Activated CD4-positive, alpha-beta T cell treated with anti-CD3 and anti-CD28 coated beads for 36 hours (primary cell): ENCODE data around the gene KRT6B. TPM values are rescaled to one million over a fixed set of nuclear protein-coding genes. Genes with fewer than 3 reads are reported as not detected.
"Not testable (repeated sequence)": the region's sequence is repeated elsewhere in the genome, so short reads cannot be mapped to it uniquely, and the experiment has no call there.

Experiments used
- ATAC-seq: fragments of 200-7000 bp; cut with Tn5 transposase; one replicate; pipeline ENCODE4 v1.10.0; 2021; ENCODE audit warnings: mild to moderate bottlenecking, moderate library complexity
- CTCF ChIA-PET: fragments of 350-600 bp; sonication (Branson Sonifier 250); formaldehyde crosslinking; loops from one replicate; lab custom pipeline; 2021; ENCODE audit warnings: antibody characterized with exemption; lab: Charles Lee
- POLR2A ChIA-PET: fragments of 350-600 bp; sonication (Branson Sonifier 250); formaldehyde crosslinking; loops from one replicate; lab custom pipeline; 2021; ENCODE audit warnings: antibody characterized with exemption, inconsistent platforms; lab: Charles Lee
- DNase-seq: peaks from one replicate; pipeline ENCODE4 v3.0.0-alpha.2; 2020
- H3K27ac Mint-ChIP-seq: one replicate; pipeline ENCODE4 v1.8.0; 2021; ENCODE audit warnings: mixed read lengths
- H3K27me3 Mint-ChIP-seq: one replicate; pipeline ENCODE4 v1.8.0; 2021; ENCODE audit warnings: mixed read lengths
- H3K36me3 Mint-ChIP-seq: one replicate; pipeline ENCODE4 v1.8.0; 2021; ENCODE audit warnings: low read depth, mixed read lengths
- H3K4me1 Mint-ChIP-seq: one replicate; pipeline ENCODE4 v1.8.0; 2021; ENCODE audit warnings: mixed read lengths
- H3K4me3 Mint-ChIP-seq: one replicate; pipeline ENCODE4 v1.8.0; 2021; ENCODE audit warnings: mild to moderate bottlenecking, moderate library complexity, mixed read lengths
- H3K9me3 Mint-ChIP-seq: one replicate; pipeline ENCODE4 v1.8.0; 2021; ENCODE audit warnings: low read depth, mixed read lengths
- intact Hi-C, 2 experiments: fragments of 100-400 bp; cut with DNase I in 1 of 2; cut with micrococcal nuclease in 1 of 2; formaldehyde crosslinking; loops; one replicate each; pipeline versions ENCODE4 v1.14.2 to v1.15.1; 2022 to 2024; cut with DNase I, micrococcal nuclease
- total RNA-seq, 2 experiments: library from RNA; stranded (reverse); gene quantifications; one replicate each; pipeline ENCODE4 v1.2.3, GENCODE V29; 2021

The KRT6B gene
- total RNA-seq, 2 experiments from 2014 or later, result not detected

GRCh38 chr12:52464897-52465296 lies 13.0 kb upstream of the KRT6B start:
- CTCF ChIA-PET, result interaction anchor here (0.5 to 0.7 kb wide), 2 partner anchors 91 to 155 kb away, joined by 3 read pairs; no protein-coding TSS in a partner anchor

GRCh38 chr12:52461693-52462092 lies 9.7 kb upstream of the KRT6B start:
- no peak overlapping the region for H3K27ac Mint-ChIP-seq
- ChIA-PET CTCF (no interaction called here), POLR2A (no interaction called here)
- H3K9me3 Mint-ChIP-seq, result no peaks in the 10 kb centered on the region
- H3K27me3 Mint-ChIP-seq, result peaks cover 14% of the 10 kb centered on the region
- no peaks in the 10 kb centered on the region for H3K4me1 Mint-ChIP-seq
- no peaks in the 10 kb centered on the region for H3K36me3 Mint-ChIP-seq
- no peak for DNase-seq
- intact Hi-C loops, result no loop called here
- ATAC-seq, result no peak
- H3K4me3 Mint-ChIP-seq, result no peak overlapping the region

More at GRCh38 chr12:52464897-52465296, 13.0 kb upstream of the KRT6B start:
- intact Hi-C loops, result no loop called here
- Mint-ChIP-seq H3K4me1 (no peaks in the 10 kb centered on the region), H3K4me3 (no peak overlapping the region), H3K27me3 (peaks cover 12% of the 10 kb centered on the region), H3K9me3 (no peaks in the 10 kb centered on the region), H3K27ac (no peak overlapping the region), H3K36me3 (no peaks in the 10 kb centered on the region)
- ATAC-seq (no peak), DNase-seq (no peak)
- POLR2A ChIA-PET, result no interaction called here

- ChIA-PET CTCF (interaction anchor here (0.7 kb wide), 1 partner anchor 422 kb away, joined by 3 read pairs; no protein-coding TSS in a partner anchor), POLR2A (no interaction called here)
- intact Hi-C loops, result no loop called here
- Mint-ChIP-seq H3K4me3 (no peak overlapping the region), H3K27ac (no peak overlapping the region), H3K4me1 (peaks cover 4% of the 10 kb centered on the region), H3K9me3 (no peaks in the 10 kb centered on the region), H3K27me3 (peaks cover 7% of the 10 kb centered on the region), H3K36me3 (no peaks in the 10 kb centered on the region)
- ATAC-seq (no peak), DNase-seq (no peak)
Observed at GRCh38 chr12:52458861-52459260, 6.9 kb upstream of the KRT6B start.

- Mint-ChIP-seq H3K9me3 (no peaks in the 10 kb centered on the region), H3K27ac (no peak overlapping the region), H3K4me3 (no peak overlapping the region), H3K4me1 (peaks cover 4% of the 10 kb centered on the region), H3K27me3 (peaks cover 4% of the 10 kb centered on the region), H3K36me3 (no peaks in the 10 kb centered on the region)
- no peak for ATAC-seq
- no peak for DNase-seq
- intact Hi-C loops, result loop anchor here in 1 of 2 experiments (1.0 kb wide), 1 partner anchor 10 kb away; no protein-coding TSS in a partner anchor
- POLR2A ChIA-PET, result no interaction called here
- CTCF ChIA-PET, result interaction anchor here (0.5 to 0.7 kb wide), 2 partner anchors 362 to 431 kb away, joined by 3 read pairs; no protein-coding TSS in a partner anchor
Observed at GRCh38 chr12:52455821-52456220, 3.9 kb upstream of the KRT6B start.

GRCh38 chr12:52454411-52455201 lies 2.7 kb upstream of the KRT6B start:
- Mint-ChIP-seq H3K4me3 (no peak overlapping the region), H3K4me1 (peaks cover 4% of the 10 kb centered on the region), H3K9me3 (no peaks in the 10 kb centered on the region), H3K36me3 (no peaks in the 10 kb centered on the region), H3K27me3 (peaks cover 4% of the 10 kb centered on the region), H3K27ac (no peak overlapping the region)
- intact Hi-C loops, result no loop called here
- CTCF ChIA-PET, result no interaction called here
- POLR2A ChIA-PET, result no interaction called here
- ATAC-seq, result no peak
- DNase-seq, result no peak

- intact Hi-C loops, result no loop called here
- ATAC-seq (no peak), DNase-seq (no peak)
- Mint-ChIP-seq H3K4me3 (no peak overlapping the region), H3K4me1 (no peaks in the 10 kb centered on the region), H3K27ac (no peak overlapping the region), H3K27me3 (peaks cover 9% of the 10 kb centered on the region), H3K36me3 (no peaks in the 10 kb centered on the region), H3K9me3 (no peaks in the 10 kb centered on the region)
- POLR2A ChIA-PET, result no interaction called here
- CTCF ChIA-PET, result no interaction called here
Observed at GRCh38 chr12:52448228-52448627, 3.7 kb downstream of the KRT6B start.

- H3K27ac Mint-ChIP-seq, CTCF ChIA-PET, H3K4me3 Mint-ChIP-seq, H3K4me1 Mint-ChIP-seq, H3K36me3 Mint-ChIP-seq, H3K9me3 Mint-ChIP-seq, DNase-seq, POLR2A ChIA-PET, intact Hi-C loops, ATAC-seq: not testable (repeated sequence)
- peaks cover 15% of the 10 kb centered on the region for H3K27me3 Mint-ChIP-seq
Observed at GRCh38 chr12:52447196-52447595, 4.8 kb downstream of the KRT6B start.

GRCh38 chr12:52446367-52447045 lies 5.4 kb downstream of the KRT6B start:
- H3K4me1 Mint-ChIP-seq, result no peaks in the 10 kb centered on the region
- H3K9me3 Mint-ChIP-seq, result no peaks in the 10 kb centered on the region
- no peaks in the 10 kb centered on the region for H3K36me3 Mint-ChIP-seq
- no peak for ATAC-seq
- intact Hi-C loops, result loop anchor here in 1 of 2 experiments (1.0 kb wide), 1 partner anchor 10 kb away; no protein-coding TSS in a partner anchor
- no peak for DNase-seq
- no peak overlapping the region for H3K4me3 Mint-ChIP-seq
- H3K27me3 Mint-ChIP-seq, result peaks cover 16% of the 10 kb centered on the region
- CTCF ChIA-PET, result no interaction called here
- POLR2A ChIA-PET, result no interaction called here
- H3K27ac Mint-ChIP-seq, result no peak overlapping the region

GRCh38 chr12:52445876-52446275 lies 6.1 kb downstream of the KRT6B start:
- no peak for DNase-seq
- CTCF ChIA-PET, result no interaction called here

GRCh38 chr12:52444647-52445595 lies 7.0 kb downstream of the KRT6B start:
- ChIA-PET POLR2A (no interaction called here), CTCF (no interaction called here)
- Mint-ChIP-seq H3K27me3 (peaks cover 21% of the 10 kb centered on the region), H3K27ac (no peak overlapping the region), H3K36me3 (no peaks in the 10 kb centered on the region), H3K9me3 (no peaks in the 10 kb centered on the region), H3K4me1 (no peaks in the 10 kb centered on the region), H3K4me3 (no peak overlapping the region)
- no peak for ATAC-seq
- no peak for DNase-seq
- intact Hi-C loops, result no loop called here

More at GRCh38 chr12:52445876-52446275, 6.1 kb downstream of the KRT6B start:
- ATAC-seq, result no peak
- no peaks in the 10 kb centered on the region for H3K36me3 Mint-ChIP-seq
- peaks cover 20% of the 10 kb centered on the region for H3K27me3 Mint-ChIP-seq
- H3K27ac Mint-ChIP-seq, result no peak overlapping the region
- H3K4me3 Mint-ChIP-seq, result no peak overlapping the region
- no peaks in the 10 kb centered on the region for H3K9me3 Mint-ChIP-seq
- intact Hi-C loops, result loop anchor here in 1 of 2 experiments (1.0 kb wide), 1 partner anchor 10 kb away; no protein-coding TSS in a partner anchor
- POLR2A ChIA-PET, result no interaction called here
- H3K4me1 Mint-ChIP-seq, result no peaks in the 10 kb centered on the region

GRCh38 chr12:52443966-52444365 lies 8.0 kb downstream of the KRT6B start:
- ATAC-seq, result no peak
- Mint-ChIP-seq H3K9me3 (no peaks in the 10 kb centered on the region), H3K27me3 (peaks cover 23% of the 10 kb centered on the region), H3K4me1 (no peaks in the 10 kb centered on the region), H3K36me3 (no peaks in the 10 kb centered on the region), H3K4me3 (no peak overlapping the region), H3K27ac (no peak overlapping the region)
- intact Hi-C loops, result no loop called here
- ChIA-PET CTCF (no interaction called here), POLR2A (no interaction called here)
- no peak for DNase-seq
